Thyroid gland (tissue), 4 donors: ENCODE data around the gene TNFSF10. TPM values are rescaled to one million over a fixed set of nuclear protein-coding genes. Genes with fewer than 3 reads are reported as not detected.
"Not testable (repeated sequence)": the region's sequence is repeated elsewhere in the genome, so short reads cannot be mapped to it uniquely, and the experiment has no call there.

Source experiments
- DNase-seq, 2 donors: peaks; one replicate each; pipeline ENCODE4 v3.0.0-alpha.2; 2019
- H3K27ac ChIP-seq, 3 donors: fragments of 200-600 bp; sonication (generic); 1 replicate in 2 of 3; 2 replicates in 1 of 3; pipeline ENCODE4 v1.5.1; 2016 to 2019; ENCODE audit warnings: mild to moderate bottlenecking in 1 of 3, moderate library complexity in 1 of 3
- H3K27me3 ChIP-seq: fragments of 200-600 bp; sonication (generic); one replicate; pipeline ENCODE4 v1.5.1; 2019
- H3K36me3 ChIP-seq, 2 donors: fragments of 200-600 bp; sonication (generic); one replicate each; pipeline ENCODE4 v1.5.1; 2016 to 2019
- H3K4me1 ChIP-seq, 2 donors: fragments of 200-600 bp; sonication (generic); one replicate each; pipeline ENCODE4 v1.5.1; 2017 to 2019
- H3K4me3 ChIP-seq, 3 donors: fragments of 200-600 bp; sonication (generic); replicated peaks in 1 of 3; 1 replicate in 2 of 3; 2 replicates in 1 of 3; pipeline ENCODE4 v1.5.1; 2016; ENCODE audit warnings: mild to moderate bottlenecking in 1 of 3
- H3K9me3 ChIP-seq: fragments of 200-600 bp; sonication (generic); one replicate; pipeline ENCODE4 v1.5.1; 2017
- CTCF ChIP-seq, 6 experiments: fragments of 200-600 bp in 3 of 6; fragments of 450-650 bp in 3 of 6; sonication (generic) in 3 of 6; IDR thresholded peaks; one replicate each; pipeline ENCODE4 v1.5.1; 2016 to 2019; ENCODE audit warnings: antibody characterized with exemption in 6 of 6, mild to moderate bottlenecking in 2 of 6, inconsistent platforms in 1 of 6, moderate library complexity in 1 of 6
- POLR2A ChIP-seq, 2 donors: fragments of 450-650 bp; IDR thresholded peaks; one replicate each; pipeline ENCODE4 v1.6.1; 2017; ENCODE audit warnings: antibody characterized with exemption in 2 of 2, mild to moderate bottlenecking in 2 of 2, moderate library complexity in 1 of 2
- WGBS, 2 donors: methylation state at CpG; one replicate each; pipeline ENCODE4 v1.1.5; 2017; 5-methylcytosine and 5-hydroxymethylcytosine counted together
- intact Hi-C: fragments of 100-400 bp; cut with DNase I; formaldehyde crosslinking; loops from one replicate; pipeline ENCODE4 v1.15.1; 2023
- total RNA-seq, 4 donors: library from RNA; depleted of rRNA; stranded (reverse); fragments of >200 nt; gene quantifications; one replicate each; pipeline ENCODE4 v1.2.3, GENCODE V29; 2016

TNFSF10 gene
- 100 to 1,000 TPM in 1 of 4 donors, 10 to 100 TPM in 3; 24.4 to 178 (median 61.7) TPM for total RNA-seq

DNA sequence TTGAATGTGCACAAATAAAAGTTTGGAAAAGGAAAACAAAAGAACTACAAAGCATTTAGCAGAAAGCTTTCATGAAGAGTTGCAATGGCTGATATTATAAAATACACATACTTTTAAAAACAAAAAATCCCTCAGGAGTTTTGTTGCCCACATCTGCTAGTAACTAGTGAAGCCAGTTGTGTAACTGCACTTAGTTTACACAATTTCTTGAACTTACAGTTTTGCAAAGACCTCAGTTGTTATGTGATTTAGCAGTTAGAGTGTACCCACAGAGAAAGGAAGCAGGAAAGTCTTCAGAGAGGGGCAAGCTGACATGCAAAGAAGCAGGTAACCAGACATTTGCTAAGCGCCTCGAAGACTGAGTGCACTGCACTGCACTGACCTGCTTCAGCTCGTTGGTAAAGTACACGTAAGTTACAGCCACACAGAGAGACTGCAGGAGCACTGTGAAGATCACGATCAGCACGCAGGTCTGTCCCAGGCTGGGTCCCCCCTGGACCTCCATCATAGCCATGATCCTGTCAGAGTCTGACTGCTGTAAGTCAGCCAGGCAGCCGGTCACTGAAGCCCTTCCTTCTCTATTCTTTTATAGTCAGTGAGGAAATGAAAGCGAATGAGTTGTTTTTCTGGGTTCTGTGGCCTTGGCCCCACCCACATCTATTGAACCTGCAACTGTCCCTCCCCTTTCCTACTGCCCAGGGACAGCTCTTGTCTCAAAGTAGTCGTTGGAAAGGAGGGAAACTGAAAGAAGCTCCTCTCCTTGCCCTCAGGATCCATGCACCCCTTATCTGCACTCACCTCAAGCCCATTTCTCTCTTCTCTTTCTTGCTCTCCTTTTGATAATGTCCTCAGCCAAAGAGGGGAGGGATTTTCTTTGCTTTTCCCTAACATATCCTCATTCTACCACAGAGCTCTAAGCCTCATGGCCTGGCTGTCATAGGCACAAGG lies at the start of gene TNFSF10:
TNFSF10 (minus strand) TSS at position 560 of the 948 bp plus-strand sequence; CDS start at position 514, 46 bp downstream.
- Histone ChIP-seq H3K4me3 (peak within 1 kb of the TSS; percentile 20 to 42 (median 24)), H3K36me3 (no peaks in the 10 kb centered on the region), H3K9me3 (no peaks in the 10 kb centered on the region), H3K27me3 (no peaks in the 10 kb centered on the region), H3K27ac (peak within 1 kb of the TSS; percentile 54 to 78 (median 73)), H3K4me1 (peaks cover 5 to 8% of the 10 kb centered on the region in 2 donors)
- 0 to 8% methylated on average over 9 of the region's 9 CpGs for WGBS, 2 donors
- peak; percentile 55 to 63 for DNase-seq
- no peak for TF ChIP-seq CTCF (IDR thresholded peaks at IDR 0.05)
- peak in 1 of 2 donors; percentile 61 for TF ChIP-seq POLR2A (IDR thresholded peaks at IDR 0.05)
- intact Hi-C loops = no loop called here

GRCh38 chr3:172569128-172570008 lies 46.1 kb upstream of the TNFSF10 start:
- 84 to 88% methylated on average over 4 of the region's 4 CpGs for WGBS, 2 donors
- Histone ChIP-seq H3K36me3 (no peaks in the 10 kb centered on the region), H3K27me3 (no peaks in the 10 kb centered on the region), H3K4me3 (no peak overlapping the region), H3K4me1 (no peaks in the 10 kb centered on the region), H3K9me3 (no peaks in the 10 kb centered on the region), H3K27ac (no peak overlapping the region)
- no peak for DNase-seq
- intact Hi-C loops = no loop called here
- TF ChIP-seq POLR2A (IDR thresholded peaks at IDR 0.05) (no peak), CTCF (IDR thresholded peaks at IDR 0.05) (no peak)

GRCh38 chr3:172568701-172569100 lies 45.5 kb upstream of the TNFSF10 start:
- Histone ChIP-seq H3K4me1 (peaks cover 0 to 1% of the 10 kb centered on the region in 2 donors), H3K27me3 (no peaks in the 10 kb centered on the region), H3K27ac (no peak overlapping the region), H3K9me3 (no peaks in the 10 kb centered on the region), H3K36me3 (no peaks in the 10 kb centered on the region), H3K4me3 (no peak overlapping the region)
- no peak for TF ChIP-seq POLR2A (IDR thresholded peaks at IDR 0.05)
- TF ChIP-seq CTCF (IDR thresholded peaks at IDR 0.05) = no peak
- DNase-seq = no peak
- intact Hi-C loops = no loop called here
- 78 to 81% methylated on average over 2 of the region's 2 CpGs for WGBS, 2 donors

- H3K27me3 ChIP-seq, DNase-seq, intact Hi-C loops, H3K4me3 ChIP-seq, H3K9me3 ChIP-seq, H3K36me3 ChIP-seq, H3K27ac ChIP-seq: not testable (repeated sequence)
- peaks cover 0 to 18% of the 10 kb centered on the region in 2 donors for H3K4me1 ChIP-seq
- WGBS, 2 donors = 95 to 98% methylated on average over 2 of the region's 2 CpGs
These were observed 43.6 kb upstream of the TNFSF10 start for GRCh38 chr3:172566785-172567184.

DNA sequence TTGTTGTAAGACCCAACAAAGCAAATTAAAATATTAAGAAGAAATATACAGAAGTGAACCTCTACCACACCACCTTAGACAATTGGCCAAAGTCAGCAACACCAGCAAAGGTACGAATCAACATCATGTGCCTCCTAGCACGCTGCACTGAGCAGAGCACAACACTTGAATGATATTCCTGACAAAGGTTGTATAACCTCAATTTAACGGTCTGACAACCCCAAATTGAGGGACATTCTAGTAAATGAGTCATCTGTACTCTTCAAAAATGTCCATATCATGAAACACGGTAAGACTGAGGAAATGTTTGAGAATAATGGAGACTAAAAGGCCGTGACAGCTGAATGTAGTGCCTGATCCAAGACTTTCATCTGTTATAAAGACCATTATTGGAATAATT lies 41.3 kb upstream of the TNFSF10 start:
- no peak overlapping the region for H3K4me3 ChIP-seq
- TF ChIP-seq POLR2A (IDR thresholded peaks at IDR 0.05) (no peak), CTCF (IDR thresholded peaks at IDR 0.05) (no peak)
- intact Hi-C loops = no loop called here
- no peak overlapping the region for H3K27ac ChIP-seq
- 91% methylated on average over 5 of the region's 5 CpGs for WGBS, 2 donors
- DNase-seq = no peak
- no peaks in the 10 kb centered on the region for H3K9me3 ChIP-seq
- H3K4me1 ChIP-seq = peaks cover 0 to 18% of the 10 kb centered on the region in 2 donors
- H3K27me3 ChIP-seq = no peaks in the 10 kb centered on the region
- no peaks in the 10 kb centered on the region for H3K36me3 ChIP-seq
